Stimulated activated CD4-positive, alpha-beta T cell treated with anti-CD3 and anti-CD28 coated beads, Interleukin-1b, Interleukin-23, amount 100 ng/mL, for 1 hour (primary cell): ENCODE results near the gene RSPO4.

Experiments
- DNase-seq, 2 donors: peaks; one replicate each; pipeline ENCODE4 v3.0.0-alpha.2; 2020; ENCODE audit warnings: low read depth in 2 of 2

RSPO4 gene

DNA sequence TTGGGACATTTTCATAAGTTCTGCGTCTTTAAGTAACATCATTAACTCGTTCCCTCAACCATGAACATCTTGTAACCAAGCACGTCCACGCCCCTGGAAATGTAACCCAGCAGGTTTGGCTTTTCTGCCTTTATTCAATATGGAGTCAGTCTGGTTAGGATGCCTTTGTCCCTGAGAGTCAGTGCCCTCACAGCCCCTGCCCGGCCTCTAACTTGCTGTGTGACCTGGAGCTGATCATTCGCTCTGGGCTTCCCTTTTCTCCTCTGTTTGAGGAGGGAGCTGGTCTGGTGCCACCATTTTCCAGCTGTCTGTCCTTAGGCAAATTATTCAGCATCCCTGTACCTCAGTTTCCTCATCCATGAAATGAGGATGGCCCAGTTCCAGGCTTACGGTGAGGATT lies 59.5 kb downstream of the RSPO4 start:
- no peak for DNase-seq

DNA sequence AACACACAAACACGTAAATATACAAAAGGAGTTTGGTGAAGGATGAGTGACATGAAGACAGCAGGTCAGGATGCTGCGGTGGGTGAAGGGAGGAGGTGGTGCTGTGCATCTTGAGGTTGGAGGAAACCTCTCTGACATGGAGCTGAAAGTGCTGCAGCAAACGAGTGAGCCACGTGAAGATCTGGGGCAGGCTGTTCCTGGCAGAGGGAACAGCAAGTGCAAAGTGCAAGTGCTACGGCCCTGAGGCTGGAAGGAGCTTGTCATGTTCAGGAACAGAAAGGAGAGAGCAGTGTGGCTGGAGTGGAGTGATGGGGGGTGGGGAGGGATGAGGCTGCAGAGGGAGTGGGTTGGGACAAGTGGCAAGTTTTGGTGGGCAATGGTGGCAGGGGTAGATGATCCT lies 61.2 kb downstream of the RSPO4 start:
- no peak for DNase-seq

DNA sequence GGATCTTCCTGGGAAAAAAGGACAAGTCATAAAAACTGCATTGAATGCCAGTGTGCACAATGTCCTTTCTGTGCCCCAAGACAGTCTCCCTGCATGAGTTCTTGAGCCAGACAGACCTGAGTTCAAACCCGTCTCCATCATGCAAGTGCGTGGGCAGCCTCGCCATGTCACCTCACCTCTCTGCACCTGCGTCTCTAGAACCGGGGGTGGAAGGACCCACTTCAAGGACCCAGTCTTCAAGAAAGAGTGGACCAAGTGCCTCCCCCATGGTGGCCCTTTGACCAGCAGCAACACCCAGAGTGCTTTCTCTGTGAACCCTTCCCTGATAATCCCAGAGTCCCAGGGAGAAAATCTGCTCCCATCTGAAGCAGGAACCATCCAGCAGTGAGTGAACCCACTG lies 62.5 kb downstream of the RSPO4 start:
- no peak for DNase-seq

DNA sequence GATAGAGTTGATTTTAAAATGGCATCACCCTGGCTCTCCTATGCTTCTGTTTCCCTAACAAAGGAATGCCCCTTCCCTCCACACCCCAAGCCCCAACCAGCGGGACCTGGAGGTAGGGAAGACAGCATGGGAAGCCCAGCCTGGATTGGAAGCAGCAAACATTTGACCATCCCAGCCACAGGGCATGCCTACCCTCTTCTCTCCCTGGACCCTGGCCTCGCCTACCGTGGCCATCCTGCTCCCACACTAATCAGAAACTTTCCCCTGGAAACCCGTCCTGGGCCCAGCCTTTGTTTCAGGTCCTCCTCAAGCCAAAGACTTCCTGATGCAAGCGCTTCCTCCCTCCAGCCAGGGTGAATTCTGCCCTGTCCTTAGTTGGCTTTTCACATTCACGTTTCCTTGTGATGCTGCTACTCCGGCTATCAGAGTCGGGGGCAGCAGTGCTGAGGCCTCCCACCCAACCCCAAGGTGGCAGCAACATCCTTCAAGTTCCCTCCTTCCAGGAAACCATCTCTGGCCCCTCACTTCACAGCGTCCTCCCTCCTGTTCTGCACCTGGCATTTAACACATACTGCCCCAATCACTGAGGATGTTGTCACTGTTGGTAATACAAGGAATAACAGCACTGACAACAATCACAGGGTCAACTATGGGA lies 67.8 kb downstream of the RSPO4 start:
- DNase-seq: no peak

DNA sequence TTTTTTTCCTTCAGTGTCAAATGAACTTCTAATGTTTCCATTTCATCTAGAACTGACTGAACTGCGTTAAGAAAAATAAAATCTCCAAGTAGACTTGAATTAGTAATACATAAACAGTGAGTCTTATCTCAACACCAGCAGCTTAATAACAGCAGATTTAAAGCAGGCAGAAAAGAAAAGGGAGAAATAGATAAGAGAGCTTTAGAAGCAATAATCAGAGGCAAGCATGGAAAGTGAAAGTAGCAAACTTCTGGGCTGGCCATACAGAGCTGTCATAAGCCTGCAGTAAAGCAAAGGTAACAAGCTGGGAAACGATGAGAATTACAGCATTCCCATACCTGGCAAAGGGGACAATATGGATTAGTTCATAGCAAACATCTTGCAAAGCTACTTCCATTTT lies 69.1 kb downstream of the RSPO4 start:
- DNase-seq: no peak

DNA sequence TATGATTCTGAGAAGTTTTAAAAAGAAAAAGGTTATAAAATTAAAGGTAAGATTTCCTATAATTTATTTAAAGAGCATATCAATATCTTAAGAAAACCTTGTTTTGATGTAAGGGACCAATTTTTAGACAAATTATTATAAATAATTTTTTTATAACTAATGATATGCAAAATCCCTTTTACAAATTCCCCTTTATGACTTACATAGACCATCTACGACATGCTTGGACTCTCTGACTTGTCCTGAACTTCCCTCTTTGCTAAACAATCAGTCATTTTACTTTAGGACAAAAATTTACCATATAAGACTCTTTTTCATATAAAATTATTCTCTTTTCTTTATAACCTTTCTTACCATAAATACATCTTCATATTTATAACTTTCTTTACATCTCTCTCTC lies 70.7 kb downstream of the RSPO4 start:
- DNase-seq: no peak

DNA sequence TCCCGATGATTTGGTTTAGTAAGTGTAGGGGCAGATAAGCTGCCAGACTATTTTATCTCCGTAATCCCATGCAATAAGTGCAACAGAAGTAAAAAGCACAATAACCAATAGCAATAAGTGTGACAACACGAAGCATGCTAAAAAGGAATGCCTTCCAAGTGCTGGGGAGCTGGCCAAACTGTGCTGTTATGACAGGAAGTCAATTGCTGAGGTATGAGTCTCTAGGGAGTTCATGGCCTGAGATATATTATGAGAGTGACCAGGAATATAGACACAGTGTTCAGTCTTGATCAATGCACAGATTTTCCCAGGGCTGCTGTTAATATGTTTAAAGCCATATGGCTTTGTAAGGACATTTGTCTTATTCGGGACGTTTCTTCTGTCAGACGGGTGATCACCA lies 75.4 kb downstream of the RSPO4 start:
- DNase-seq: no peak

DNA sequence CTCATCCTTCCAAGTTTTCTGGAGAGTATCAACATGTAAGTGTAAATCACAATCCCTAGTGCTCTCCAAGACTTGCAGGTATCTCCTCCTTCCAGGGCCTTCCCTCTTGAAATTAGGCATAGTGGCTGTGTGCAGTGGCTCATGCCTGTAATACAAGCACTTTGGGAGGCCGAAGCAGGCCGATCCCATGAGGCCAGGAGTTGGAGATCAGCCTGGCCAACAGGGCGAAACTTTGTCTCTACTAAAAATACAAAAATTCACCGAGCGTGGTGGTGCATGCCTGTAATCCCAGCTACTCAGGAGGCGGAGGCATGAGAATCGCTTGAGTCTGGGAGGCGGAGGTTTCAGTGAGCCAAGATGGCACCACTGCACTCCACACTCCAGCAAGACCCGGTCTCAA lies 76.6 kb downstream of the RSPO4 start:
- DNase-seq: no peak

DNA sequence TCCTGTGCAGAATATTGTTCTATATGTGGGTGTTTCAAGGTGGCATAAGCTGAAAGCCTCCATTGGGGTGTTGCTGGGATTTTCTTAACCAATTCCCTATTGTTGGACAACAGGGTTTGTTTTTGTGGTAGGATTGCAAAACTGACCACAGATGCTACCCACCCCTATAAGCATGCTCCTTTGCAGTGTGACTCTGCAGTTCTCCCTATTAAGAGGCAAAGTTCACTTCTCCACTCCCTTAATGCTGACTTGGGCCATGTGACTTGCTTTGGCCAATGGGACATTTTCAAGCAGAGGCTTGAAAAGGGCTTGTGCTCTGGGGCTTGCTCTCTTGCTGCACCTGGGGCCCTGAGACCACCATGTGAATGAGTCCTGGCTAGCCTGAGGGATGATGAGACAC lies 77.5 kb downstream of the RSPO4 start:
- DNase-seq: no peak

DNA sequence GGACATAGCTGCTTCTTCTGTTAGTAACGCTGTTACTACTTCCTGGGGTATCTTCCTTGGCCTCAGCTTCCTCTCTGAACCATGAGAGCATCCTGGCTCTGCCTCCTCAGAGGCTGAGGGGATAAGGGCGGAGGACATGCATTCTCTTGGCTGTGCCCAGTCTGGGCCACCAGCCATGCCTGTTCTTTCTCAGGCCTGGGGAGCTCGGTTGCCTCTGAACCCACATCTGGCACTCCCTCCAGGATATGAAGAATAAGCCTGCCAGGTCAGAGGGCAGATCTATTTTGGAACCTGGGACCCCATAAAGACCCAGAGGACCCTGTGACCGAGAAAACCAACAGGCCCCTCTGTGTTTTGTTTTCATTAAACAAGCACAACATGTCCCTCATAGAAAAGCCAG lies 79.3 kb downstream of the RSPO4 start:
- DNase-seq: no peak

DNA sequence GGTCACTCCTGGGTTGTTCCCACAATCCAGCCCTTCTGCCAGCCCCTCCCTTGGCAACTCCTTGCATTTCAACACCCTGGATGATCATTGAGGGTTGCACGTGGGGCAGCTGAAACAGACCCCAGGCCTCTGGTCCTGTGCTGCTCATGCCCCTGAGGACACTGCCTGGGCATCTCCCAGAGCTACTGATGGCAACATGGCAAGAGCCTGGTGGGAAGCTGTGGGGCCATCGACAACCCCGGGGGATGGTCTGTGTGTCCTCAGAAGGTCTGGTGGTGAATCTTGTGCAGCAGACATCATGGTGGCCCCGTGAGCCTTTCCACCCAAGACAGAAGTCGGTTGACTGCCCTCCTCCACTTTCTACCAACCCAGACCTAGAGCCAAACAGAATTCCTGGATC lies 81.0 kb downstream of the RSPO4 start:
- DNase-seq: no peak

DNA sequence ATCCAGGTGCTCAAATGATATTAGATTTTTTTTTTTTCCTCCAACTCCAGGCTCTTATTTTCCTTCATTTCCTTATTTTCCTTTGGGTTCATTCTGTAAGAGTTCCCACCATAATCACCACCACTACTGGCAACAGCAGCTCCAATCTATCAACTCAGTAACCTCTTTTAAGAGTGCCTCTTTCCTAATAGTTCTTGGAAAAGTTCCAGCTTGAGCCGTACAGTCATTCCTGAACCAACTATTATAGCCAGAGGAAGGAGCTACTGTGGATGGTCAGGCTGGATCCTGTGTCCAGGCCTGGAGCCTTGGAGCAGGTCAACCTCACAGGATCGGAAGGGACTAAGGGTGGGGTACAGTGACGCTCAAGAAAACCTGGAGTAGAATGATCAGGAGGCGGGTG lies 81.8 kb downstream of the RSPO4 start:
- DNase-seq: no peak

DNA sequence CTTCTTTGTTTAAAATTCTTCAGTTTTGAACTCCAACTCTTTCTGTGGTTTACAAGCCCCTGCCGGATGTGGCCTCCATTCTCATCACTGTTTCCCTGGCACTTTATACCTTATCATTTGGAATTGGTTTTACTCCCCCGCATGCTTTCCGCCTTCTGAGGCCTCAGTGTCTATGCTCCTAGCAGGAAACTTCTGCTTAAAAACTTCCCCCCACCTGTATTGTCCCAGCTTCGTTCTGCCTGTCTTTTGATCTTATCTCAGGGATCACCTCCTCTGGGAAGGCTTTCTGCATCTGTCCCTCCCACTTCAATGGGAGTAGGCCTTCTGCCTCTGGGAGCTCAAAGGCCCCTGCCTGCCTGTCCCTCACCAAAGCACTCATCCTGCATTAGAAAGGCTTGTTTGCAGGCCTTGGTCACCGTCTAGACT lies 82.6 kb downstream of the RSPO4 start:
- no peak for DNase-seq

DNA sequence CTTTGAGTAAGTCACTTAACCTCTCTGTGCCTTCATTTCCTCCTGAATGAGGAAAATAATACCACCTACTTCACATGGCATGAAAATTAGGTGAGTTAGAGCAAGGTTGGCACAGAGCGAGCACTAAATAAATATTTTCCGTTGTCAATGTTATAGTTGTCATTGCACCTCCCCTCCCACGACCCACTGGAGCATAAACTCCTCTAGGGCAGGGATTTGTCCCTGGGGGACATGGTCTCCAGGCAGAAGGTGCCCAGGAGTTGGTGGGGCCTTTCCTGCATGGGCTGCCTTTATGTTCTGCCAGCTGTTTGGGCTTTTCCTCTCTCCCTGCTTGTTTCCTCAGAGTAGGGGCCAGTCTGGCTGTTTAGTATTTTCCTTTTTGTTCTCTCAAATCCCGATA lies 84.7 kb downstream of the RSPO4 start:
- DNase-seq: no peak

DNA sequence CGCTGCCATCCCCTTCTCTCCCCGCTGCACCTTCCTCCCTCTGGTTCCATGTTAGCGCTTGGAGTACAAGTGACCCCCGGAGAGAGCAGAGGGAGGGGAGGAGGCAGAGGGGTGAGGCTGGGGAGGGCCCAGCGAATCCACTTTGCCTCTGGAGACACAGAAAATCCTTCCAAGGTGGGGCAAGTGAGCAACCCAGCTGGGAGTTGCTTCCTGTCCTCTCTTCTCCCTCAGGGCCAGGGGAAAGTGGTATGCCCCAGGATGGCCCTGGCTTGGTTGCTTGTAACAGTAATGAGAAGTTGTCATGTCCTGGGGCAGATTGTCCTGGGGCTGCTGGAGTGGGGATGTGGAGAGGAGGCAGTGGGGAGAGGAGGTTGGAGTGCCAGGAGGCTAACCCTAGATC lies 85.3 kb downstream of the RSPO4 start:
- DNase-seq: no peak

DNA sequence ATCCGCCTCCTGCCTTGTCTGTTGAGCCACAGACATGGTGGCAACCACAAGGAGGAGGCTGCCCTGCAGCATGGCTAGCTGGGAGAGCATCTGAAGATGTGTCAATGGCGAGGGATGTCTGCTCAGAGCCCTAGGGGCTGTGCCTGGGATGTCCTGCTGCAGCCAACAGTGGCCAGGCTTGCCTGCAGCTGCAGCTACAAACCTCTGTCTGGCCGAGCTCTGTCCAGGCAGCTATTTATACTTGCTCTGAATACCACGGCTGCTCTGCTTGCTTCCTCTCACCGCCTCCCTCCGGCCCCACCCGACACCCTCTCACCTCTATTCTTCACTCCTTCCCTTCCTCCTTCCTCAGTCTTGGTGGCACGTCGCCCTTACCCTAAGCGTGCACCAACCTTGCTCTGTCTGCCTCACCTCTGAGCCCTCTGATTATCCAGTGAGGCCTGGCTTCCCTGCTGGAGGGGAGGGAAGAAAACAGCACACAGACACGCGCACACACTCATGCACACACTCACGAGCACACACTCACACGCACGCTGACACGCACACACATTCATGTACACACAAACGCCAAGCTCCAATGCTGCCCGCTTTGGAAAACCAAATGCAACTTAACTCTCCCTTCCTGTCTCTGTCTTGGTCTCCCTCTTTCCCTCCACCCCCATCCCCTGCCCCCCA lies 85.8 kb downstream of the RSPO4 start, which contains the start of gene ANGPT4:
Gene ANGPT4 (minus strand): TSS at position 210 of the 675 bp plus-strand sequence. CDS start 120 bp downstream, at position 90.
- DNase-seq: no peak

DNA sequence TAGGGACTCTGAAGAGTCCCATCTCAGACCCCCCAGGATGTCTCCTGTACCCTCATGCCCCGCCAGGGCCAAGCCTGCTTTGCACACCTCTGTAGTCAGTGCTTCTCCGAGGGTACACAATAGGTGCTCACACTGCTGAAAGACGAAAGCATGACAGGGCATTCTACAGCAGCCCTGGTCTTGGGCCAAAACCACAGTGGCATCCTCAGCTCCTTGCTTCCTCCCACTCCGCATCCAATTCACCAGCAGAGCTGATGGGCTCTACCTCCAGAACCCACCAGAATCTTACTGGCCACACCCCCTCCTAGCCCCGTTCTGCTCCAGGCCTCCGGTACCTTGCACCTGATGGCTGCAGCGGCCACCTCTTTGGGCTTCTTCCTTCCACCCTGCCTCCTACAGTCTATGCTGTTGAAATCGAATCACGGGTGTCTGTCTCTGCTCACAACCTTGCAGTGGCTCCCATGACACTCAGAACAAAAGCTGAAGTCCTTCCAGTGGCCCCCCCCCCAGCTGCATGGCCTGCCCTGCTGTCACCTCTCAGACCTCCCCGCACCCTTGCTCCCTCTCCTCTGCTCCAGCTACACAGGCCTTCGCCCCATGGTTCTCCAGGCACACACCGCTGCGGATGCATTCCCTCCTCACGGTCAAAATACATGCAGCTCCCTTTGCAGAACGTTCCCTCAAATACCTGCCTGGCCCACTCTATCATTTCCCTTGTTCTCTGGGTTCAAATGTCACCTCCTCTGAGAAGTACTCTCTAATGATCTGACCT lies 87.2 kb downstream of the RSPO4 start:
- no peak for DNase-seq

DNA sequence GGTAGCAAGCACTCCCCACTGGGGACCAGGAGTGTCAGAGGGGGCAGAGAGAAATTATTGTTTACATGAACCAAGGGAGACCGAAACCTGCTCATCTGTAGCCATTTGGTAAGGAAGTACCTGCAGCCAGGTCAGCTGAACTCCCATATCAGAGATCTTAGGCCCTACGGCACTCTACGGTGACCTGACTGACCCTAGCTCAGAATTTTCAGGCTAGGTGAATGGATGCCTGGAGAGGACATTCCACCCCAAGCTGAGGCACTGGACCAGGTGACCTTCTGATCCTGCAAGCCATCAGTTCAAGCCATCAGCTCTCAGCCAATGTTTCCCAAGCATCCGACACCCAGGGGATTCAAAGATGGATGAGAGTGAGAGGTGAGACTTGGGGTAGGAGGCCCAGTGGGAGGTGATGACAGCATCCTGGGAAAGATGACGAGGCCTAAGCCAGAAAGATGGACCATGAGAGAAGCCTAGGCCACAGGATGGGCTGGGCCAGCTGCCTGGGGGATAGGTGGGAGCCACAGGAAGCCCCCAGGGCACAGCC lies 88.7 kb downstream of the RSPO4 start:
- no peak for DNase-seq

DNA sequence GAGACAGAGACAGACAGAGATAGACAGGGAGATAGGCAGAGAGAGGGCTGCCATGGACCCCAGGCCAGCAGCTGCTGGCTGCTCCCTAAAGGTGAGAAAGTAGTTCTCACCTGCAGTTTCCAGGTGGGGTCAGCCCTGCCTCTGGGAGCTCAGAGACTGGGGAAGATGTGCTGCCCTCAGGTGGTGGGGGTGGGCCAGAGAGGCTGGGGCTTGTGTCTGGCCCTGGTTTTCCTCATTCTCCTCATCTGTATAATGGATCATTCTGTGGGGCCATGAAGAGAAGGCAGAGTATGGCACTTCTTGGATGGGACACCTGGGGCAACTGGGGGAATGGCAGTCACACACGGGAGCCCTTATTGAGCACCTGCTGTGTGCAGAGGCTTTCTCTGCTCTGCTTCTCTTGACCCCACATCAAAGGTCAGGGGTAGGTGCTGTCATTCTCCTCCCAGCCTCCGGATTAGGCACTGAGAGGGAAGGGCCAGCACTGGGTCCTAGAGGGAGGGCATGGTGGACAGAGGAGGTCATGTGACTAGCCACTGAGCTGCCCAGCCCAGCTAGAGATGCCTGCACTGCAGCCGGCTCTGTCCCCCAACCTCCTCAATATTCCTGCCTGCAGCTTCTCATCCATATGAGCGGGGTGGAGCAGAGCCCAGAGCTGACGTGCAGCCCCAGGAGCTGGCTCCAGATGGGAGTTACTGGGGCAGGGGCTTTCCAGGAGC lies 90.1 kb downstream of the RSPO4 start:
- DNase-seq: no peak

DNA sequence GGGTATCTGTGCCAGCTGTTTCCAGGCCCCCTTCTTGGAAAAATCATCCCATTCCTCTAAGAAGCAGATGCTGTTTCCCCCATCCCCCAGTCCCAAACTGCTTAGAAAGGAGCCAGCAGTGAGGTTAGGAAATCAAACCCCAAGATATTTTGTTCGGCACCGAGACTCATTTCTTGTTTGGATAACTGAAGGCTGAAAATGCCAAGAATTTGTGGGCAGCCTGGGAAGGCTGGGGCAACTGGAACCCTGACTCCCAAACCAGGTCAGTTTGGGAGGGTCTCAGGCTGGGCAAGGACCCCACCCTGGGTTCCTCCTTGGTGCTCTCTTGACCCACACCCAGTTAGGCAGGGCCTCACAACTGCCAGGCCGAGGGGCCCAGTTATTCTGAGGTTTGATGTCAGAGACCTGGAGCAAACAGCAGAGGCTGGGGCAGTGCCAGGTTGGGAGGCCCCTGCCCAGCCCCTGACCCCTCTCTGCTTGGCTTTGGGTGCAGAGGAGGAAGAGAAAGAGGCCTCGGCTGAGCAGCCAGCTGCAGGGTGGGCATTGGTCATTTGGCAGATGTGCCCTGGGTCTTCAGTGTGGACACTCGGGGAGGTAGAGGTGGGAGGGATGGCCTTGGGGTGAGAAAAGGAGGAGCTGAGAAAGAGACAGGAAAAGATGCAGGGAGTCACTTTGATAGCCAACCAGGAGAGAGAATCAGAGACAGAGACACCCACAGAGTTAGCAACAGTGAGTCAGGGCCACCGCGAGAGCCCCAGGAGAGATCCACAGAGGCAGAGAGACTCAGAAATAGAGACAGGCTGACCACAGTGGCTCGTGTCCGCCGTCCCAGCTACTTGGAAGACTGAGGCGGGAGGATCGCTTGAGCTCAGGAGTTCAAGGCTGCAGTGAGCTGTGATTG lies 91.0 kb downstream of the RSPO4 start:
- no peak for DNase-seq
